HepG2 (cell line): ENCODE data around the gene UACA. TPM values are rescaled to one million over a fixed set of nuclear protein-coding genes. Genes with fewer than 3 reads are reported as not detected.
A peak's percentile ranks its signal among the peaks of the same experiment; 100 is the strongest.

Experiments
- ATAC-seq: fragments of 200-7000 bp; cut with Tn5 transposase; 3 replicates; pipeline ENCODE4 v1.9.1; 2020; ENCODE audit warnings: mild to moderate bottlenecking, moderate library complexity
- BruUV-seq: library from RNA; stranded (reverse); fragments of 400-500 nt; replicated peaks from 2 replicates; lab custom pipeline; 2021; lab: Mats Ljungman, UMichigan
- CTCF ChIA-PET: fragments of 300-600 bp; formaldehyde crosslinking; extraction: SDS; loops from one replicate; lab custom pipeline; 2021; ENCODE audit warnings: low total read pairs, inconsistent platforms, low intra/inter-chr PET ratio; lab: Yijun Ruan, JAX
- POLR2A ChIA-PET: fragments of 350-600 bp; sonication (Branson Sonifier 250); formaldehyde crosslinking; loops from one replicate; lab custom pipeline; 2020; ENCODE audit warnings: antibody characterized with exemption, inconsistent platforms; lab: Yijun Ruan, JAX
- DNase-seq: peaks from one replicate; pipeline ENCODE4 v3.0.0-alpha.2; 2015; ENCODE audit warnings: low spot score
- FAIRE-seq: peaks from 3 replicates; lab custom pipeline; 2011; peaks lifted over from hg19 to GRCh38; lab: Jason Lieb, UNC
- H2AFZ ChIP-seq: one replicate; pipeline ENCODE4 v1.6.1; 2011; ENCODE audit warnings: low read length, inconsistent platforms
- H3K27ac ChIP-seq: fragments of 300-600 bp; 3 replicates; pipeline ENCODE4 v1.8.0; 2011; ENCODE audit warnings: mixed run types, mild to moderate bottlenecking, mixed read lengths, low read length, inconsistent platforms; ENCODE audit not compliant: insufficient read depth; ENCODE audit errors: extremely low read length
- H3K27me3 ChIP-seq, 2 experiments: fragments of 200-600 bp in 1 of 2; 2 replicates in 1 of 2; 3 replicates in 1 of 2; pipeline versions ENCODE4 v1.6.0 to v1.8.0; 2011; ENCODE audit warnings: low read length in 2 of 2, mild to moderate bottlenecking in 2 of 2, moderate library complexity in 2 of 2, inconsistent platforms in 1 of 2; ENCODE audit not compliant: insufficient read depth in 2 of 2, control insufficient read depth in 1 of 2
- H3K36me3 ChIP-seq, 2 experiments: fragments of 200-600 bp in 1 of 2; replicated peaks in 1 of 2; 2 replicates in 1 of 2; 3 replicates in 1 of 2; pipeline versions ENCODE4 v1.5.1 to v1.8.0; 2011; ENCODE audit warnings: low read length in 2 of 2, inconsistent platforms in 1 of 2; ENCODE audit not compliant: insufficient read depth in 2 of 2, control insufficient read depth in 1 of 2
- H3K4me1 ChIP-seq: 2 replicates; pipeline ENCODE4 v1.5.1; 2012; ENCODE audit warnings: low read length, inconsistent platforms; ENCODE audit not compliant: insufficient read depth
- H3K4me2 ChIP-seq: 2 replicates; pipeline ENCODE4 v1.6.0; 2011; ENCODE audit warnings: low read depth, low read length, inconsistent platforms
- H3K4me3 ChIP-seq, 3 experiments: fragments of 200-600 bp in 1 of 3; sonication (generic), shearing (Covaris generic) in 1 of 3; replicated peaks in 1 of 3; 2 replicates each; pipeline ENCODE4 v1.5.1; 2011 to 2016; ENCODE audit warnings: low read length in 3 of 3, inconsistent platforms in 2 of 3, low read depth in 2 of 3, mild to moderate bottlenecking in 2 of 3, control low read depth in 1 of 3, mixed read lengths in 1 of 3; ENCODE audit not compliant: insufficient read depth in 1 of 3
- H3K79me2 ChIP-seq: one replicate; pipeline ENCODE4 v1.6.1; 2011; ENCODE audit warnings: low read length, inconsistent platforms; ENCODE audit not compliant: insufficient read depth
- H3K9ac ChIP-seq: 2 replicates; pipeline ENCODE4 v1.6.0; 2011; ENCODE audit warnings: mild to moderate bottlenecking, low read depth, low read length, inconsistent platforms; ENCODE audit not compliant: insufficient read depth
- H3K9me3 ChIP-seq: 2 replicates; pipeline ENCODE4 v1.5.1; 2012; ENCODE audit warnings: mild to moderate bottlenecking, low read length
- H4K20me1 ChIP-seq: 2 replicates; pipeline ENCODE4 v1.6.0; 2011; ENCODE audit warnings: inconsistent platforms, mild to moderate bottlenecking, low read length, moderate library complexity; ENCODE audit not compliant: insufficient read depth
- BRD4 ChIP-seq: sonication (generic); formaldehyde crosslinking; IDR thresholded peaks from 2 replicates; pipeline ENCODE4 v1.4.0; 2020; ENCODE audit warnings: missing genetic modification reagents
- CBX5 ChIP-seq: sonication (generic); formaldehyde crosslinking; IDR thresholded peaks from 2 replicates; pipeline ENCODE4 v1.4.0; 2020; ENCODE audit warnings: missing genetic modification reagents, borderline replicate concordance
- ELF3 ChIP-seq: IDR thresholded peaks from 2 replicates; pipeline ENCODE4 v1.6.1; 2016; ENCODE audit warnings: missing genetic modification reagents, missing compliant biosample characterization
- GATAD1 ChIP-seq: IDR thresholded peaks from 2 replicates; pipeline ENCODE4 v1.6.1; 2016; ENCODE audit warnings: missing genetic modification reagents, missing compliant biosample characterization
- HIVEP1 ChIP-seq: sonication (generic); formaldehyde crosslinking; IDR thresholded peaks from 2 replicates; pipeline ENCODE4 v1.4.0; 2020; ENCODE audit warnings: mild to moderate bottlenecking, missing genetic modification reagents
- KDM5A ChIP-seq: fragments of 200-600 bp; sonication (generic); IDR thresholded peaks from 2 replicates; pipeline ENCODE4 v1.7.0; 2018; ENCODE audit warnings: antibody characterized with exemption, mild to moderate bottlenecking, low read length, borderline replicate concordance
- MAZ ChIP-seq, 2 experiments: sonication (generic) in 1 of 2; formaldehyde crosslinking in 1 of 2; IDR thresholded peaks; 2 replicates each; pipeline versions ENCODE4 v1.5.0 to v1.6.1; 2012 to 2020; ENCODE audit warnings: low read depth in 2 of 2, mild to moderate bottlenecking in 2 of 2, borderline replicate concordance in 1 of 2, improper control_type of control experiment in 1 of 2, low read length in 1 of 2, missing genetic modification reagents in 1 of 2, moderate library complexity in 1 of 2
- MED8 ChIP-seq: sonication (generic); formaldehyde crosslinking; IDR thresholded peaks from 2 replicates; pipeline ENCODE4 v1.8.1; 2023; ENCODE audit warnings: mild to moderate bottlenecking, missing genetic modification reagents; ENCODE audit not compliant: insufficient replicate concordance
- MIER3 ChIP-seq: IDR thresholded peaks from 2 replicates; pipeline ENCODE4 v1.6.1; 2016; ENCODE audit warnings: missing compliant biosample characterization, borderline replicate concordance
- MLXIP ChIP-seq: sonication (generic); formaldehyde crosslinking; IDR thresholded peaks from 2 replicates; pipeline ENCODE4 v1.9.0; 2021; ENCODE audit warnings: missing genetic modification reagents, borderline replicate concordance
- SP1 ChIP-seq, 2 experiments: fragments of 450-650 bp in 1 of 2; sonication (generic) in 1 of 2; formaldehyde crosslinking in 1 of 2; IDR thresholded peaks; 2 replicates each; pipeline versions ENCODE4 v1.4.0 to v1.6.1; 2016 to 2020; ENCODE audit warnings: missing genetic modification reagents in 1 of 2
- TRAFD1 ChIP-seq: sonication (generic); formaldehyde crosslinking; IDR thresholded peaks from 2 replicates; pipeline ENCODE4 v1.5.1; 2020; ENCODE audit warnings: missing genetic modification reagents, mild to moderate bottlenecking, borderline replicate concordance
- ZNF382 ChIP-seq: sonication (generic); formaldehyde crosslinking; IDR thresholded peaks from 2 replicates; pipeline ENCODE4 v1.5.0; 2020; ENCODE audit warnings: missing genetic modification reagents, mild to moderate bottlenecking, borderline replicate concordance
- ZNF607 ChIP-seq: sonication (generic); formaldehyde crosslinking; IDR thresholded peaks from 2 replicates; pipeline ENCODE4 v1.5.1; 2020; ENCODE audit warnings: missing genetic modification reagents, mild to moderate bottlenecking, borderline replicate concordance
- ZSCAN30 ChIP-seq: sonication (generic); formaldehyde crosslinking; IDR thresholded peaks from 2 replicates; pipeline ENCODE4 v1.5.0; 2020; ENCODE audit warnings: mild to moderate bottlenecking, missing genetic modification reagents
- WGBS: methylation state at CpG from one replicate; pipeline ENCODE4 v1.1.6; 2017; ENCODE audit warnings: low lambda C conversion rate; 5-methylcytosine and 5-hydroxymethylcytosine counted together
- in situ Hi-C: cut with HindIII; loops from 2 replicates; pipeline ENCODE4 v1.10.0; 2017; ENCODE audit warnings: low pct_unique_long_range_greater_than_20kb; ENCODE audit not compliant: extremely low pct_ligation_motif_present
- intact Hi-C: fragments of 100-400 bp; cut with micrococcal nuclease; formaldehyde crosslinking; loops from one replicate; pipeline ENCODE4 v1.10.0; 2022; ENCODE audit not compliant: unreplicated experiment
- polyA plus RNA-seq, 8 experiments: library from polyadenylated mRNA; depleted of rRNA in 3 of 8; stranded (reverse) in 7 of 8; unstranded in 1 of 8; fragments of >200 nt; fragmentation: Illumina TruSeq in 4 of 8; extraction: Trizol in 4 of 8; gene quantifications; 2 replicates each; pipeline versions ENCODE4 v1.2.1 to v1.2.3, GENCODE V29; 2011 to 2016; ENCODE audit warnings: low read depth in 4 of 8, missing spikeins in 1 of 8, mixed read lengths in 1 of 8; ENCODE audit not compliant: insufficient read depth in 1 of 8
- total RNA-seq, 5 experiments: library from RNA; depleted of rRNA; stranded (reverse); fragments of >200 nt; fragmentation: Illumina TruSeq; extraction: Trizol; gene quantifications; 2 replicates each; pipeline ENCODE4 v1.2.3, GENCODE V29; 2016; ENCODE audit warnings: low read depth in 1 of 5

UACA gene
- total and polyA plus RNA-seq, 2 of the 13 experiments (the other 11 are each of a cell fraction or from before 2014, with no cell fraction given) = 17.8 to 39.2 TPM

GRCh38 chr15:70633103-70633831 lies 130.1 kb downstream of the UACA start (continued):
- TF ChIP-seq TRAFD1 (CRISPR knock-in tag) (no peak), BRD4 (no peak)

- ATAC-seq (no peak), DNase-seq (no peak), FAIRE-seq (no peak)
- Histone ChIP-seq H3K79me2 (no peaks in the 10 kb centered on the region), H4K20me1 (no peaks in the 10 kb centered on the region), H3K27me3 (peaks cover 0 to 14% of the 10 kb centered on the region in 2 experiments; a peak in 2 of 5 replicates), H3K4me3 (no peak overlapping the region), H2AFZ (no peak overlapping the region), H3K9ac (no peak overlapping the region), H3K27ac (no peak overlapping the region), H3K4me1 (peaks cover 24% of the 10 kb centered on the region), H3K9me3 (no peaks in the 10 kb centered on the region), H3K4me2 (peak overlapping the region; percentile 31; the same call in 1 of the 2 replicates), H3K36me3 (no peaks in the 10 kb centered on the region)
- intact Hi-C loops = no loop called here
- WGBS = 78% methylated on average over 4 of the region's 5 CpGs
- in situ Hi-C loops = no loop called here
- POLR2A ChIA-PET = no interaction called here
- CTCF ChIA-PET = no interaction called here
- BruUV-seq = no TSS peak
- TF ChIP-seq KDM5A (no peak), MLXIP (CRISPR knock-in tag) (no peak), MIER3 (CRISPR knock-in tag) (no peak), GATAD1 (CRISPR knock-in tag) (no peak), SP1 (IDR thresholded peaks at IDR 0.05) (no peak), SP1 (CRISPR knock-in tag; IDR thresholded peaks at IDR 0.05) (no peak), CBX5 (CRISPR knock-in tag) (no peak), ZSCAN30 (CRISPR knock-in tag) (no peak), ZNF382 (CRISPR knock-in tag) (no peak), HIVEP1 (no peak), MAZ (IDR thresholded peaks at IDR 0.05; ENCODE audit: borderline replicate concordance, low read depth, low read length) (no peak), MAZ (CRISPR knock-in tag; IDR thresholded peaks at IDR 0.05; ENCODE audit: low read depth) (no peak), ELF3 (CRISPR knock-in tag) (no peak), ZNF607 (CRISPR knock-in tag) (no peak), MED8 (CRISPR knock-in tag) (no peak)
These were observed 130.8 kb downstream of the UACA start for GRCh38 chr15:70632491-70633102.
